ENCODE results near the gene CELF4. TPM values are rescaled to one million over a fixed set of nuclear protein-coding genes. Genes with fewer than 3 reads are reported as not detected.

The CELF4 gene
- total RNA-seq, 4 donors from 2014 or later, result 0.16 to 0.59 TPM; not detected in 2

DNA sequence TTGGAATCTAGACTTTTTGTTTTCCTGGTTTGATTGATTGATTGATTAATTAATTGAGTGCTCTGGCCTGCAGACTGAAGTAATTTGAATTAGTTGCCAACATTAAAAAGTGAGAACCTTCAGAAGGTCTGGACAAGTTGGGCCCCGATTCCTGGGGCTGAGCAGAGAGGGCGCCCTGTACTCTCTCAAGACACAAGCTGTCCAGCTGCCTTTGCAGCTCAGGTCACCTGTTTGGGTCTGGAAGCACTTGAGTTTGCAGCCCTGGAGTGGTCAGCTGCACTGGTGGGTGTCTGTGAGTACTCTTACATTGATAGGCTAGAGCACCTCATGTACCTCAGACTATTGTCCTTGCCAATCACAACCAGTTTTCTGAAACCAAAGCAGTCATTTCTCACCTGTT lies 22.7 kb upstream of the CELF4 start:
- WGBS, 2 donors, result 95 to 100% methylated on average over 2 of the region's 2 CpGs
- H3K4me3 ChIP-seq (ENCODE audit: low read depth, poor library complexity, severe bottlenecking), result no peak overlapping the region
- no peak for TF ChIP-seq POLR2A (IDR thresholded peaks at IDR 0.05)
- TF ChIP-seq, protein P1, sequence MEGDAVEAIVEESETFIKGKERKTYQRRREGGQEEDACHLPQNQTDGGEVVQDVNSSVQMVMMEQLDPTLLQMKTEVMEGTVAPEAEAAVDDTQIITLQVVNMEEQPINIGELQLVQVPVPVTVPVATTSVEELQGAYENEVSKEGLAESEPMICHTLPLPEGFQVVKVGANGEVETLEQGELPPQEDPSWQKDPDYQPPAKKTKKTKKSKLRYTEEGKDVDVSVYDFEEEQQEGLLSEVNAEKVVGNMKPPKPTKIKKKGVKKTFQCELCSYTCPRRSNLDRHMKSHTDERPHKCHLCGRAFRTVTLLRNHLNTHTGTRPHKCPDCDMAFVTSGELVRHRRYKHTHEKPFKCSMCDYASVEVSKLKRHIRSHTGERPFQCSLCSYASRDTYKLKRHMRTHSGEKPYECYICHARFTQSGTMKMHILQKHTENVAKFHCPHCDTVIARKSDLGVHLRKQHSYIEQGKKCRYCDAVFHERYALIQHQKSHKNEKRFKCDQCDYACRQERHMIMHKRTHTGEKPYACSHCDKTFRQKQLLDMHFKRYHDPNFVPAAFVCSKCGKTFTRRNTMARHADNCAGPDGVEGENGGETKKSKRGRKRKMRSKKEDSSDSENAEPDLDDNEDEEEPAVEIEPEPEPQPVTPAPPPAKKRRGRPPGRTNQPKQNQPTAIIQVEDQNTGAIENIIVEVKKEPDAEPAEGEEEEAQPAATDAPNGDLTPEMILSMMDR (IDR thresholded peaks at IDR 0.05), result no peak
- intact Hi-C loops (cut with DNase I; ENCODE audit: low total_unique reads), result no loop called here
- DNase-seq (ENCODE audit: low spot score in 2 of 2), result no peak

DNA sequence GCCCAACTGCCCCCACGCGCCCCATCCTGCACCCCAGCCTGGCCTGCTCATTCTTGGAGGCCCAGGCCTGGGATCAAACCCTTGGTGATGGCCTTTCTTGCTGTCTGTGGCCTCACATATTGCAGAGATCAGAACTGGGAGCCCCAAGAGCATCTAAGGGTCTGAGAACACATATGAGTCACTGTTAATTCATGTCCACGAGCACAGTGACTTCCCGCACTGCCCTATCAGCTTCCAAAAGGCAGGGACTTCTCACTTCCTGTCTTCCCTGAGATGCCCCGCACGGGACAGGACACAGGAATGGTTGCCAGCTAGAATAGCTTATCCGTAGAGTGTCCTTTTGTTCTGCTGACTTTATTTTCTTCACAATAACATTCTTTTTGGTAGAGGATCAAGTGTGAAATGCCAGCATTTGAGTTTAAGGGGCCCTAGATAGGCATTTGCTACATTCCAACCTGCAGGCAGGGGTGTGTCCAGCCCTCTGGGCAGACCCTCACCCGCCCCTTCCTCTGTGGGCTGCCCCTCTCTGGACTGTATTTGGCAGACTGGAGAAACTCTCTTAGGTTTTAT lies 21.1 kb upstream of the CELF4 start:
- no peak for TF ChIP-seq POLR2A (IDR thresholded peaks at IDR 0.05)
- TF ChIP-seq, protein P1 (IDR thresholded peaks at IDR 0.05), result no peak
- DNase-seq (ENCODE audit: low spot score in 2 of 2), result no peak
- intact Hi-C loops (cut with DNase I; ENCODE audit: low total_unique reads), result no loop called here
- WGBS, 2 donors, result 72 to 73% methylated on average over 8 of the region's 8 CpGs
- no peak overlapping the region for H3K4me3 ChIP-seq (ENCODE audit: low read depth, poor library complexity, severe bottlenecking)

DNA sequence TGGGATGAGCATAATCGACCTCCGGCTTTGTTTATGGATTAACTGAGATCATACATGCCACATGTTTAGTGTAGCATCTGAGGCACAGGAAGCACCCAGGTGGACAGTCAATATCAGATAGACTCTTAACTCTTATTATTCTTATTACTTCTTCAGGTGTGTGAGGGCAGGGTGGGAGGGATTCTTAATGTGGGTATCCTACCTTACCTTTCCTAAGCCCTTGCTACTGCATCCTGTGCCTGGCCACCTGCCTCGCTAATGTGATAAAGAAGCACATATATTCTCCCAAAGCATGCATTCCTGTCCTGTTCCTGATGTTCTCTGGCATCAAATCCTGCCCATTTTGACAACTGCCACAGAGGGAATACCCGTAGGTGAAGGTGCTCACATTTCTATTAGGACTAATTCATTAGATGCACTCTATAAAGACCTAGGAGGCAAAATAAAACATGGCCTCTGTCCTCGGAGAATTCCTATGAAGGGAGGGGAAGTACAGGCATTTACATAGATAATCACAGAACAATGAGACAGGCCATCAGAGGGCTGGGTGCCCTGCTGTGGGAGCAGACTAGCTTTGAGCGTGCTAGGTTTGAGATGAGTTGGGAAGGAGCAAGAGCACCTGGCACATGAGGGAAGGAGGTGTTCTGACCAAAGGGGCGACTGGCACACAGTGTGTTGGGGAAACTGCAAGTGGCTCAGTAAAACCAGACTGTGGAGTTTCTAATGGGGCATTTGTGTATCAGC lies 19.5 kb upstream of the CELF4 start:
- no peak for DNase-seq (ENCODE audit: low spot score in 2 of 2)
- no peak for TF ChIP-seq POLR2A (IDR thresholded peaks at IDR 0.05)
- TF ChIP-seq, protein P1 (IDR thresholded peaks at IDR 0.05), result no peak
- 67 to 79% methylated on average over 7 of the region's 7 CpGs for WGBS, 2 donors
- intact Hi-C loops (cut with DNase I; ENCODE audit: low total_unique reads), result no loop called here
- no peak overlapping the region for H3K4me3 ChIP-seq (ENCODE audit: low read depth, poor library complexity, severe bottlenecking)

DNA sequence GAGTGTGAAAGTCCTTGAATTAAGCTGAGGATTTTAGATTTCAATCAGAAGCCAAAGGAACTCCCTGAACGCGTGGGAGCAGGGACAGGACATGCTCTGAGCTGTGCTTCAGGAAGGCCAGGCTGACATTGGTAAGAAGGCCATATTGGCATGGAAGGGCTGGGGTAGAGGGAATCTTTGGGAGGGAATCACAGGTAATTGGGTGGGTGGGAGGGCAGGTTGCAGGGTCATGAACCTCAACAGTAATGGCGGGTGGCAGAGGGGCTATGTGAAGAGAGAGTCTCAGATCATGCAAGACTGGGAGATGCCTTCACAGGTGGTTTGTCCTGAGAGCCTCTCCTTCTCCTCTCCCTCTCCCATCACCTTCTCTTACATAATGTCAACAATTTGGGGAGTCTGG lies 18.6 kb upstream of the CELF4 start:
- H3K4me3 ChIP-seq (ENCODE audit: low read depth, poor library complexity, severe bottlenecking), result no peak overlapping the region
- whole genome bisulfite sequencing, 2 donors, result 68 to 78% methylated on average over 3 of the region's 3 CpGs
- intact Hi-C loops (cut with DNase I; ENCODE audit: low total_unique reads), result no loop called here
- TF ChIP-seq POLR2A (IDR thresholded peaks at IDR 0.05), result no peak
- TF ChIP-seq, protein P1 (IDR thresholded peaks at IDR 0.05), result no peak
- no peak for DNase-seq (ENCODE audit: low spot score in 2 of 2)

DNA sequence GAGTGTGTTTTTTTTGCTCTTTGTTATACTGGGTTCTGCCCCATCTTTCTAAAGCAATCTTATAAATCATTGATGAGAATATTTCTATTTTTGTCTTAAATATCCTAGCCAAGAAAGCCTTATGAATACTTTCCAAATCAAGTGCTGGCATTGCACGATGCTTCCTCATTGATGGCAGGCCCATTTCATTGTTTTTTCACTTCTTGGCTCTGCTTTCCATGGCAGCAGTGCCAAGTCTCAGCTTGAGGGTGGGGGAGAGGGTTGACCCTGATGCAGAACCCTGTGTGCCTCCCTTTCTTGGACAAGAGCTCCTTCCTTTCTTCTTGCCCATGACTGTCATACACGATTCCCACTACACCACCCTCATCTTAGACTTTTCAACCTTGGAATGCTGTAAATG lies 16.7 kb upstream of the CELF4 start:
- intact Hi-C loops (cut with DNase I; ENCODE audit: low total_unique reads), result no loop called here
- H3K4me3 ChIP-seq (ENCODE audit: low read depth, poor library complexity, severe bottlenecking), result no peak overlapping the region
- no peak for TF ChIP-seq POLR2A (IDR thresholded peaks at IDR 0.05)
- TF ChIP-seq, protein P1 (IDR thresholded peaks at IDR 0.05), result no peak
- DNase-seq (ENCODE audit: low spot score in 2 of 2), result no peak
- 27 to 39% methylated on average over 2 of the region's 2 CpGs for WGBS, 2 donors

Measured in lower leg skin (tissue), 4 donors.